Muscle layer of duodenum (tissue), 2 donors: ENCODE measurements around the gene CCDC181.
A peak's percentile ranks its signal among the peaks of the same experiment; 100 is the strongest.

Source experiments
- H3K27ac ChIP-seq: one replicate; pipeline ENCODE4 v1.7.0; 2013; ENCODE audit warnings: mild to moderate bottlenecking, low read length
- H3K27me3 ChIP-seq: one replicate; pipeline ENCODE4 v1.7.0; 2013; ENCODE audit warnings: low read depth, mild to moderate bottlenecking, control low read depth, low read length
- H3K36me3 ChIP-seq, 2 donors: one replicate each; pipeline ENCODE4 v1.7.0; 2013; ENCODE audit warnings: low read length in 2 of 2, control low read depth in 1 of 2, mild to moderate bottlenecking in 1 of 2; ENCODE audit not compliant: insufficient read depth in 2 of 2, control insufficient read depth in 1 of 2
- H3K4me1 ChIP-seq, 2 donors: one replicate each; pipeline ENCODE4 v1.7.0; 2013; ENCODE audit warnings: low read length in 2 of 2, mild to moderate bottlenecking in 2 of 2, control low read depth in 1 of 2, moderate library complexity in 1 of 2; ENCODE audit not compliant: insufficient read depth in 2 of 2, control insufficient read depth in 1 of 2
- H3K4me3 ChIP-seq, 2 donors: one replicate each; pipeline ENCODE4 v1.7.0; 2013; ENCODE audit warnings: low read length in 2 of 2, low read depth in 1 of 2, mild to moderate bottlenecking in 1 of 2
- H3K9me3 ChIP-seq, 2 donors: one replicate each; pipeline ENCODE4 v1.7.0; 2013; ENCODE audit warnings: low read length in 2 of 2, control low read depth in 1 of 2, mild to moderate bottlenecking in 1 of 2; ENCODE audit not compliant: control insufficient read depth in 1 of 2
- donor health status: healthy.

The CCDC181 gene

DNA sequence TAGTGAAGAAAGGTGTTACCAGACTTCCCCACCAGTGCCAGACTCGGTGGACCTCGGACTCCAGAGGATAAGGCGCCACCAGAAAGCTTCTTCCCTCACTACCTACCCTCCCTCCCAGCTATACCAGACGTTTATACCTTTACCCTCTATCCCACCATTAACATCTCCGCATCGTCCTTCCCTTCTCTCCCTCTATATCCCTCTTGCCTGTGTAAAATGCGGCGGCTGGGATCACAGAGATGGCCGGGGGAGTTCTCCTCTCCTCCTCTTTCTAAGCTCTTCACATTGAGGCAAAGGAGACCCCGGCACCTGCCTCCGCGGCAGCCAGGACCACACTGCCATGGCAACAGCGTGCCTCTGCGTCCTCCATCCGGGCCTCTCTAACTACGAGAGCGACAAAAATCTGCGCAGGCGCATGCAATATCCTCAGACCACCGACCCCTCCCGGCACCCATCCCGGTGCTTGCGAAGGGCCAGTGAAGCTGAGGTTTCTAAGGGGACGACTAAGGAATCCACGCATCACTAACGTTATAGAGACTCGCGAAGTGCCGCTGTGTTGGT, at the start of gene CCDC181:
CCDC181 (minus strand) TSS at position 394 of the 561 bp plus-strand sequence. CDS start 2,547 bp downstream, outside the sequence.
- H3K27ac ChIP-seq: no peak within 1 kb of the TSS
- H3K4me1 ChIP-seq: peaks cover 0 to 4% of the 10 kb centered on the region in 2 donors
- peak within 1 kb of the TSS; percentile 64 to 77 for H3K4me3 ChIP-seq
- peaks cover 0 to under 1% of the 10 kb centered on the region in 2 donors for H3K9me3 ChIP-seq
- peaks cover 7% of the 10 kb centered on the region for H3K27me3 ChIP-seq
- H3K36me3 ChIP-seq: no peaks in the 10 kb centered on the region

DNA sequence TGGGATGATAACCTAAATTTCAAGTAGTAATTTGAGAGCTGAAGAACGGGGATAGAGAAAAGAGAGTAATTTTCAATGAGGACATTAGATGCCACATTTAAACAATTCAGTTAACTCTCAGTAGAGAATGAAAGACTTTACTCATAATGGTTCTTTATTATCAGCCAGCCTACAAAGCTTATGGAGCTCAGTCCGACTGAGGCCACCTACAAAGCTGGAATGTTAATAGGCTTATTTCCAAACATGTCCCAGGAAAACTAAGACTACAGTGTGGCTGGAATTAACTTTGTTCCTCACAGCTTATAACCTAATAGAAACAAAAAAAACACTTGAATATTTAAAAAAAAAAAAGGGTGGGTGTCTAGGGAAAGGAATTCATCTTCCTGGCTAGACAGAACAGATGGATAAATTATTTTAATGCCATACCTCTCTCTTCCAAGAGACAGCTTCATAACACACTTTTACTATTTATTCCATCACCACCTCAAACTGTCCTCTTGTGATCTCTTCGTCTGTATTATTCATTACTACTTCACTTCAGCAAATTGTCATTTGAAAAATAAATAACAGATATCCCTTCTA, 48.6 kb upstream of the CCDC181 start:
- no peaks in the 10 kb centered on the region for H3K9me3 ChIP-seq
- peaks cover 3 to 6% of the 10 kb centered on the region in 2 donors for H3K36me3 ChIP-seq
- H3K4me1 ChIP-seq: no peaks in the 10 kb centered on the region
- H3K27ac ChIP-seq: no peak overlapping the region
- no peaks in the 10 kb centered on the region for H3K27me3 ChIP-seq
- no peak overlapping the region for H3K4me3 ChIP-seq

DNA sequence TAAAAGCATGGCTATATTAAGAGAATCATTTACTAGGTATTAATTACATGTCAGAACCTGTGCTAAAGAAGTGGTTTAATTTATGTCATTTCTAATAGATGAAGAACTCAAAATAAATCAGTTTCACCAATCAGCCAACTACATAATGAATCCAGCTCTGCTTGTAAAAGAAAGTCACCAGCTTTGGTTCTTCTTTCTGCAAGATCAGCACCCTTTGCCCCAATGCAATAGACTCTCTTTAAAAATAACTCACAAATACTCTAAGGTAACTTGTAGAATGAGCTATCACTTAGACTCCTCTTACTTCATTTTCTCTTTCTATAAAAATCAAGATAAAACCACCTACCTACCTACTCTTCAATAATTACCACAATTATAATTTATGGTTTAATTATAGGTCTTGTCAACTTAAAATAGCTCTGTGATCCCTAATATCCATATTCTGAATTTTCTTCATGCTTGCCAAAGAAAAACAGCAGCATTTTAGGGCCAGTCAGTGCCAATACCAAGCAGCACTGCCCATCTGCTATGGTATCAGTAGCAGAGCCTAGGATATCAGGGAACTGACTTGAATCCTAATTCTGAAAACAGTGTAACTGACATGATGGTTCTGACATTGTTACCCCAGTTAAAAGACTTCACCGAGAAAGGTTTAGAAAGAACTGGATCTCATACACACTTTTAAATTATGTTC, 47.2 kb upstream of the CCDC181 start:
- Histone ChIP-seq H3K4me1 (no peaks in the 10 kb centered on the region), H3K9me3 (no peaks in the 10 kb centered on the region), H3K27me3 (no peaks in the 10 kb centered on the region), H3K4me3 (no peak overlapping the region), H3K36me3 (peaks cover 3 to 6% of the 10 kb centered on the region in 2 donors), H3K27ac (no peak overlapping the region)

DNA sequence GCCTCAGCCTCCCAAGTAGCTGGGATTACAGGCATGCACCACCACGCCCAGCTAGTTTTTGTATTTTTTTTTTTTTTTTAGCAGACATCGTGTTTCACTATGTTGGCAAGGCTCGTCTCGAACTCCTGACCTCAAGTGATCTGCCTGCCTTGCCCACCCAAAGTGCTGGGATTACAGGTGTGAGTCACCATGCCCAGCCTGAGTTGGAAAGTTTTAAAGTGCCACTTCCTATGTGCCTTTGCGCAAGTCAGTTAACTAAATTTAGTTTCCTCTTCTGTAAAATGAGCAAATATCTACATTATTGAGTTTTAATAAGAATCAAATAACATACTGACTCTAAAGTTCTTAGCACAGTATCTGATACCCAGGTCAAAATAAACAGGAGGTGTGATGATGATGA, 46.1 kb upstream of the CCDC181 start:
- no peaks in the 10 kb centered on the region for H3K4me1 ChIP-seq
- no peak overlapping the region for H3K27ac ChIP-seq
- H3K9me3 ChIP-seq: no peaks in the 10 kb centered on the region
- no peak overlapping the region for H3K4me3 ChIP-seq
- H3K36me3 ChIP-seq: peaks cover 6 to 8% of the 10 kb centered on the region in 2 donors
- no peaks in the 10 kb centered on the region for H3K27me3 ChIP-seq

DNA sequence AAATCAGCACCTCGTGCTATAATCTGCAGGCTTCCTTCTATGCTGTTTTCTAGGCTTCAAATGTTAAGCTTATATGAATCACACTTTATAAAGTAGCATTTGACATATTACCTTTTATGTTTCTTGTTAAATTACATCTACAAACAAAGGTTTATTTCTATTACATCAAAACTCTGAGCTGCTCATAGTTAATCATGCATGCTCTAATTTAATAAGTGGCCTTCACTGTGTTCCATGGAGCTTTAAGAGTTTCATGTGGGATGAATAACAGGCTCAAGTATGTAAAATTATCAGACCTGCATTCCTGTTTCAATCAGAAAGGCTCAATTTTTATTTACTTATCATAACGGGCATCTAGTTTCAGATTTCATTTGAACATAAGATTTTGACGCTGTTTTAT, 45.5 kb upstream of the CCDC181 start:
- peaks cover 6 to 11% of the 10 kb centered on the region in 2 donors for H3K36me3 ChIP-seq
- no peaks in the 10 kb centered on the region for H3K9me3 ChIP-seq
- H3K4me1 ChIP-seq: no peaks in the 10 kb centered on the region
- no peak overlapping the region for H3K27ac ChIP-seq
- H3K4me3 ChIP-seq: no peak overlapping the region
- no peaks in the 10 kb centered on the region for H3K27me3 ChIP-seq

DNA sequence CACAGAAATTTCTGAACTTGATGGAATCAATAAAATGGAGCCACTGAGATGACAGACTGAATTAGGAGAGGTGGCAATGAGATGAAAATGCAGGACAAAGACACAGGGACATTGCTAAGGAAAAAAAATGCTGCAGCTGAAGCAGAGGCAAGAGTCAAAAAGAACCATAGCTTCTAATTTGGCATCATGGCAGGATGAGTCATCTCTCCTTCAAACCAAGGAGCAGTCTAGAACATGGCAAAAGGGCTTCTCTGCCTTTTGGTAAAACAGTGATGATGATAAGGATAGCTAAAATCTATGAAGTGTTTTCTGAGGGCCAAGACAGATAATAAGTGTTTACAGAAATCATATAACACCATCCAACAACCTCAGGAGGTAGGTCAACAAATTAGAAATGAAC, 41.7 kb upstream of the CCDC181 start:
- Histone ChIP-seq H3K4me3 (no peak overlapping the region), H3K27me3 (no peaks in the 10 kb centered on the region), H3K4me1 (no peaks in the 10 kb centered on the region), H3K36me3 (peaks cover 0 to 11% of the 10 kb centered on the region in 2 donors), H3K27ac (no peak overlapping the region), H3K9me3 (no peaks in the 10 kb centered on the region)

DNA sequence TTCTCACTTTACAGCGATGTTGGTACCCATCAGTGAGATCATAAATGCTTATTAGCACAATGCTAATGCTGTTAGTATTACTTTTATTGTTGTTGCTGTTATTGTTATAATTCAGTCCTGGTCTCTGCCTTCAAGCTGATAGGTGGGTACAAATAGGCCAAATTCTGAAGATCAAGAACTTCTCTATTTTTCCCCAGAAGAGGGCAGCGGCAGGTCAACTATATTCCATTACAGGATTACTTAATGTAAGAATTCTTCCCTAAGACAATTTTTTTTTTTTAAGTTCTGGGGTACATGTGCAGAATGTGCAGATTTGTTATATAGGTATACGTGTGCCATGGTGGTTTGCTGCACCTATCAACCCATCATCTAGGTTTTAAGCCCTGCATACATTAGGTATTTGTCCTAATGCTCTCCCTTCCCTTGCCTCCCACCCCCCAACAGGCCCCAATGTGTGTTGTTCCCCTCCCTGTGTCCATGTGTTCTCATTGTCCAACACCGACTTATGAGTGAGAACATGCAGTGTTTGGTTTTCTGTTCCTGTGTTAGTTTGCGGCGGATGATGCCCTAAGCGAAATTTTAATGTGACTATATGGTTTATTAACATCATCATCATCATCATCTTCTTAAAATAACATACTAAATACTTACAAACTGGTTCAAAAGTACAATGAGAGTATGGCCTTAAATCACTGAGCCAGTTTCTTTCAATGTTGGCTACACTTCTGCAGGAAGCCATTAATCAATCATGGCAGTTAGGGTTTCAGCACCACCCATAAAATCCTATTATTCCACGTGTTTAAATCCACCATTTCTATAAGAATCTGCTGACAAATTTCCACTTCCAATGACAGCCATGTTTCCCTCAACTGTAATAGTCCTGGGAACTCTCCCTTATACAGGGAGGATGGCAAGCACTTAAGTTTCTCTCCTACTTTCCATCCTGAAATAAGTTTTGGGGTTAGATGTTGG, 39.3 kb upstream of the CCDC181 start:
- Histone ChIP-seq H3K27ac (no peak overlapping the region), H3K4me3 (no peak overlapping the region), H3K27me3 (no peaks in the 10 kb centered on the region), H3K9me3 (no peaks in the 10 kb centered on the region), H3K36me3 (peaks cover 0 to 11% of the 10 kb centered on the region in 2 donors), H3K4me1 (no peaks in the 10 kb centered on the region)

DNA sequence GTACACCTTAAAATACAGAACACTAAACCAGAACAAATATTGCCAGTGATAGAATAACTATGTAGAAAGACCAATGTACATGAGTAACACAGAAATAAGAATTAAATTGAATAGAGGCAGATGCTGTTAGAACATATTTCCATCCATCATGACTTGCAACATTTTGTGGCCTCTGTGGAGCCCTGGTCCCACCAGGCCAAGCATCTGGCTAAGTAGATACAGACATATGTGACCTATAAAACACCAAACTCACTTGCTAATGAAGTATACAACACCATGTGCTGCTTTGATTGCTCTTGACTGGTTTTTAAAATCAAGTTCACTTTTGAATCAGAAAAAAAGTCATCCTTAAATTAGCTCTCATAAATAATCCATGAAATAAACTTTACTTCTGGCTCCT, 38.0 kb upstream of the CCDC181 start:
- no peak overlapping the region for H3K4me3 ChIP-seq
- H3K36me3 ChIP-seq: peaks cover 0 to 11% of the 10 kb centered on the region in 2 donors
- no peaks in the 10 kb centered on the region for H3K9me3 ChIP-seq
- H3K4me1 ChIP-seq: peaks cover 0 to under 1% of the 10 kb centered on the region in 2 donors
- no peaks in the 10 kb centered on the region for H3K27me3 ChIP-seq
- no peak overlapping the region for H3K27ac ChIP-seq

DNA sequence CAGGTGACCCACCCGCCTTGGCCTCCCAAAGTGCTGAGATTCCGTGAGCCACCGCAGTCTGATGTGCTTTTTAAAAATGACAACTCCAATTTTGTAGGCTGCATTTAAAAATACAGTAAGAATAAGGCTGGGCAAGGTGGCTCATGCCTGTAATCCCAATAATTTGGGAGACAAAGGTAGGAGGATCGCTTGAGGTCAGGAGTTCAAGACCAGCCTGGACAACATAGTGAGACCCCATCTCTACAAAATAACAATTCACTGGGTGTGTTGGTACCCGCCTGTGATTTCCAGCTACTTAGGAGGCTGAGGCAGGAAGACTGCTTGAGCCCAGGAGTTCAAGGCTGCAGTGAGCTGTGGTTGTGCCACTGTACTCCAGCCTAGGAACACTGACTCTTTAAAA, 35.1 kb upstream of the CCDC181 start:
- Histone ChIP-seq H3K36me3 (no peaks in the 10 kb centered on the region), H3K27me3 (no peaks in the 10 kb centered on the region), H3K4me3 (no peak overlapping the region), H3K9me3 (peaks cover 0 to 3% of the 10 kb centered on the region in 2 donors), H3K27ac (no peak overlapping the region), H3K4me1 (peaks cover 0 to 4% of the 10 kb centered on the region in 2 donors)

DNA sequence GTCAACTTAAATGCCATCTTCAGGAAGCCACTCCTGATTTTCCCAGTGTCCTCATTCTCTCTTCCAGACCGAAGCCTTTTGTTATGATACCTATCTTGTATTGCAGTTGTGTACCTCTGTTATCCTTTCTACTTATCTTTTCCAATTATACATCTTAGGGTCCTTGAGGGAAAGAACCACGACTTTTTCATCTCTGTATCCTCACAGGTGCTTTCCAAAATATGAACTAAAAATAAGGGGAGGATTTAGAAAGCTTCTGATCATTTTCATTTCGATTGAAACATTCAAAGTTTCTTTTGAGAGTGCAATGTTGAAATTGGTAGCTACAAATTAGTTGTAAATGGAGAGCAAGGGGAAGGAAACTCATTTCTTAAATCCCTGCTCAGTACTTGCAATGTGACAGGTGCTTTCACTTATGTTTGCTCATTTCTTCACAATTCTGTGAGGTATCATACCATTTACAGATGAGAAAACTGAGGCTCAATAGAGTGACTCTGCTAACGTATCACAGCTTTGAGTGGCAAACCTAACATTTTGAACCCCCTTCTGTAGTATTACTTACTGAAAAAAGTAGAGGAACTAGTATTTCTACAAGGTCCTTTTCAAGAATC, 34.2 kb upstream of the CCDC181 start:
- Histone ChIP-seq H3K4me1 (peaks cover 0 to 4% of the 10 kb centered on the region in 2 donors), H3K27ac (no peak overlapping the region), H3K27me3 (no peaks in the 10 kb centered on the region), H3K36me3 (no peaks in the 10 kb centered on the region), H3K4me3 (no peak overlapping the region), H3K9me3 (peaks cover 0 to 5% of the 10 kb centered on the region in 2 donors)
